Measurements from ENCODE around the gene LYZL2.

Gene LYZL2

DNA sequence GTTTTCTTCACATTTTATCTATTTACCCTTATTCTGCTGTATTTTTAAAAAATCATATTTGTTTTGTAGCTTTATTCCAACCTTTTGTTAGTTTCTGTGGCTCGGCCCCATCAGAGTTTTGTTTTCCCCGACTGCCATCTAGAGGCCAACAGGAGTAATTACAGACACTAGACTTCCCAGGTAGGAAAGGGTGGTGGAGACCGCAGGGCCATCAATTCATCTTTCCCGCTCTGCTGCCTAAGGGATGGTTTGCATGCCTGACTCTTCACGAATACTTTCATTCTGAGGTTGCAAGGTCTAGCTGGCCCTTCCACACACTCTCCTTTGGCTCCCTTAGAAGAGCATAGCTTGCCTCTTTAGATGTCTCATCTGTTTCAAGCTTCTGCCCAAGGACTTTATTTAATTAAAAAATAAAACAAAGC, 38.3 kb downstream of the LYZL2 start:
- DNase-seq (ENCODE audit: low read depth): no peak

DNA sequence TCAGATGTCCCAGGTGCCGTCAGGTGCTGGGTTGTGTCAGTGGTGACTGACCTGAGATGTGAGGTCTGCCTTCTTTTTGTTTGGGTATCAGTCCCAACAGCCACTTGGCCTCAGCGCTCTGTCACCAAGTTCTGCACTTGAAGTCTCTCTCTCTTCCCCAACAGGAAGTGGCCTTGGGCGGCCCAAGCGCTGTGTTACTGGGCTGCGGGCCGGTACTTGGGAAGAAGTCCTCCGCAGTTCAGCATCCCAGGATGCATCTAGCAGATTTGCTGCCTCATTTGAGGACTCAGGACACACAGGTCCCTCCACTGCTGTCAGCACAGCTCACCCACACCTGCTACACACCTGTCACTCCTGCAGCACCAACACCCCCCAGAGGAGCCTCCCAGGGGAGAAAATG, 40.1 kb downstream of the LYZL2 start:
- no peak for DNase-seq (ENCODE audit: low read depth)

DNA sequence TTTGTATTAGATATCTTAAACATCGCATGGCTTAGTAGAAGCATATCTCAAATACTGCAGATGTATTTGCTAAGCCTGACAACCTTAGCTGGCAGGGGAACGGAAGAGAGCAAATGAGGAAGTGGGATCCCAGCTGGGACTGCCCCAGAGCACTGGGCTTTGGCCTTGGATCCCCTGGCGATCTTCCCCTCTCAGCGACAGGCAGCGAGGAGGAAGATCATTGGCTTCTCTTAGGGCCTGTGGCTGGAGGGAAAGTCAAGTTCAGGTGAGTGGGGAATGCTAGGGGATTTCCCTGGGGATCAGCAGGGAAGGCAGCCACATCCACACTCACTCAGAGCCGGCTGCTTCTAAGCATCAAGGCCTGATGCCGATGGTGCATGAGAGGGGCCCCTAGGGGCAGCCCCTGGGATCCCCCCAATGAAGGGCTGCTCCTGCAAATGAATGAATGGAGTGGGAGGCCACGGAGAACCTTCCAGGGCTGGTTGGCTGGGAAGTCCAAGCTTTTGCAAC, 42.0 kb downstream of the LYZL2 start:
- DNase-seq (ENCODE audit: low read depth): no peak

DNA sequence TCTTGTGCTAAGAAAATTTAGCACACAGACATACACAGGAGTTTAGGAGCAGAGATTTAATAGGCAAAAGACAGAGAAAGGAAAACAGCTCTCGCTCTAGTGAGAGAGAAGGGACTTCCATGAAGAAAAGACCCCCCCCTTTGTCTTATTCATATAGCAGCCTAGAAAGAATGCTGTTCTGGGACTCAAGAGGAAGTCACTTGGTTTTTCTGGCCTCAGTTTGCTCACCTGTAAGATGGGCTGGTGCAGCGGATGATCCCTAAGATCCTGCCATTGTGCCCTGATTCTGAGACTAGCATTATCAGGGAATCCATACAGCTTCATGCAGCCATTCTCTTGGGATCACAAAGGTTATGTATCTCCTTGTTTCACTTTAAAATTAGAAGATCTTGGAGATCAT, 42.7 kb downstream of the LYZL2 start:
- DNase-seq (ENCODE audit: low read depth): no peak

DNA sequence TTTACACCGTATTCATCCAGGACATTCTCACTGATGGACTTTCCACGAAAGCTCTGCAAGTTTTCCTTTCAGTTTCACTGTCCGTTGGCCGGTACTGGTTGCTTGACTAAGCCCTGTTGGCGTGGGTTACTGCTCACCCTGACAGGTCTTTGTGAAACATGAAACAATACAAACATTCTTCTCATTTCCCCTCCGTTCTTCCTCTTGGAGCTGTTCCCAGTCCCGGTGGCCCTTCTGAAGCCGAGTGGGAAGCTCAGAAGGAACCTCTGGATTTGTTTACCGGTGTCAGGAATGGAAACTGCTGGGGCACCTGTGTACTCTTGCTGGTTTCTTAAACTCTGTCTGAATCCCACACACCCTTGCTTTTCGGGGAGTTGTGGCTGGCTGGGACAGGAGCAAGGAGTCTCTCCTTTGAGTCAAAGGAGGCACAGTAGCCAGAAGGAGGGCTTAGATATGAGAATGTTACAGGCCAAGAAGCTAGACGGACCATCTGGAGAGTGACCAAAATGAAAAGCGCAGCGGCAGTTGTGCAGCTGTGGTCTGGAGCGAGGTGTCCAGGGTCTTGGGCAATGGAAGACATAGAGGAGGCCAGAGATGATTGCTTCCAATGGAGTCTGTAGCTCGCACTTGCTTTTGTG, 45.7 kb downstream of the LYZL2 start:
- no peak for DNase-seq (ENCODE audit: low read depth)

DNA sequence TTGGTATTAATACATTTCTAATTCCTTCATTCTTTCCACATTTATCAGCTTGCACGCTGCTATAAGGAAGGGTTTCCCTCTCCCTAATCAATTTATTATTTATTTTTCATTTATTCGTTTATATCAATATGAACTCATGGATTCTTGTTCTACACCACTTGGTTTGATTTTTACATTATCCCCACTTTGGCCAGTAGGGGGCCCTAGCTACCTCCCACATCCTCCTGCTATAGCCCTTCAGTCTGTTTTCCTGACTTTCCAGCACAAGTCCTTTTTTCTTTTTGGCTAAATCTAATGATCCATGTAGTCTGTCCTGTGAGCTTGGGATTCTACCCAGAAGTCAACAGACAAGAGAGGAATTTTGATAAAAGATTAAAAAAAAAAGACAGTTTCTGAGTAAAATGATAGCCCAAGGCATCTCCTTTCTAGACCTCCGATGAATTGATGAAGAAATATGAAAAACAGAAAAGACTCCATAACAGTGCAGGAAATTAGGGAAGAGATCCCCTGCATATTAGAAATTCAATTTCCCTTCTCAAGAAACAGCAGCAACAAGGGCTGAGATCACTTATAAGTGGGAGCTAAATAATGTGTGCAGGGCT, 47.7 kb downstream of the LYZL2 start:
- no peak for DNase-seq (ENCODE audit: low read depth)

DNA sequence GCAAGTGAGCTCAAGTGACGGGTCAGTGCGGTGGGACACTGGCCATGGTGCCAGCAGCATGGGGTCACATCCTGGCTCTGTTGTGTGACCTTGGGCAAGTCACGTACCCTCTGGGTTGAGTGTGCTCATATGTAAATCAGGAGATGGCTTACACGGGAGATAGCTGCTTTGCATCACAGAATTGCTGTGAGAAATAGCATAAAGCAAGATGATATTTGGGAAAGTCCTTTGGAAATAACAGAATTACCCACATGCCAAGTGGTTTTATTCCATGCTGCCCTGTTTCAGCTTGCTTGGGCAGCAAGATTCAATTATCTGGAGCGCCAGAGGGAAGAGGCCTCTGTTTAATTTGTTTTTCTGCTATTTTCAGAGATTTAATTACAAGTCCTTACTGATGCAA, 48.9 kb downstream of the LYZL2 start:
- DNase-seq (ENCODE audit: low read depth): no peak

DNA sequence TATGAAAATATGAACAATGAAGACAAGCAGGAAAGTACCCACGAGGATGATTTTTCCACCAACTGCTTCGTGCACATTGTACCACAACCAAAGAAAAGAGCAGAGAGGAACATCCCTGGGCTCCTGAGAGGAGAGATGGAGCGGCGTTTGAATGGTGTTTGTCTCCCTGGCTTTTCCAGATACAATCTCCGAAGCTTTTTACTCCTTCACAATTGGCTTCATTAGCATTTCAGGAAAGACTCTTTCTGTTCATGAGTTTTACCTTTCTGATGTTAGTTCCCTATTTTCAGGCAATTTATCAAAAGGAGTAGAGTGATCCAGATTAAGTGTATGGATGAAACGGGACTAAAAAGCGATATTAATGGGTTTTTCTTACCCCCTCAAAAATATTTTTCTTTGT, 49.3 kb downstream of the LYZL2 start:
- DNase-seq (ENCODE audit: low read depth): no peak

DNA sequence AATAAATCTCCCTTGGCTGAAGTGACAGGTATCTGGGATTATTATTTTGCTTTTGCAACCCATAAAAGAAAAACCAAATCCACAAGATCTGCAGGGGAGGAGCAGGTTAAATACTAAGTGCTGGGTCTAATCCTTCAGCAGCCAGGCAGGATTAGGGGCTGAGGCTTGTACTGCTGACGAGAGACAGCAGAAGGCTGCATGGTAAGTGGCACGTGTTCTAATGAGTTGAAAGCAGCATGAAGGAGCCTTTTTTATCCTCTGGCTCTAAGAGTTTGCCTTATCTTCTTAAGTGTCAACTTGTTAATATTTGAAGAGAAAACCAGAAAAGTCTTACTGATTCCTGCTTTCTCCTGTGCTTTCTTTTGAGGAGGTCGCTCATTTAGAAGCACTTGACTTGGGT, 50.0 kb downstream of the LYZL2 start:
- no peak for DNase-seq (ENCODE audit: low read depth)

DNA sequence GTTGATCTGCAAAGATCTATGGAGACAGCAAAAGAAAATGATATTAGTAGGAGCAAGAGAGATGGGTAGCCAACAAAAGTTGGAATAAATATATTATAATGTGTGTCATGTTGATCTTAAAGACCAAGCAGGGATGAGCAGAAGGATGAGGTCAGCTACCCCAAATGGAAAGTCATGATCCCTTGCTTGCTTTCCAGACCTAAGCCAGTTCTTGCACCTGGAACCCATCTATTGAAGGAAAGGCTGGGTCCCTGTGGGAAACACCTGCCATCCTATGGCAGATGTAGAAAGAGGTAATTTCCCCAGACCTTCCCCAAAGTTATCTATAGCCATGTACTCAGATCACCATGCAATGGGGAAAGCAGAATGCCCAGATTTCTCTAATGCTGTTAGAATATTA, 52.5 kb downstream of the LYZL2 start:
- no peak for DNase-seq (ENCODE audit: low read depth)

DNA sequence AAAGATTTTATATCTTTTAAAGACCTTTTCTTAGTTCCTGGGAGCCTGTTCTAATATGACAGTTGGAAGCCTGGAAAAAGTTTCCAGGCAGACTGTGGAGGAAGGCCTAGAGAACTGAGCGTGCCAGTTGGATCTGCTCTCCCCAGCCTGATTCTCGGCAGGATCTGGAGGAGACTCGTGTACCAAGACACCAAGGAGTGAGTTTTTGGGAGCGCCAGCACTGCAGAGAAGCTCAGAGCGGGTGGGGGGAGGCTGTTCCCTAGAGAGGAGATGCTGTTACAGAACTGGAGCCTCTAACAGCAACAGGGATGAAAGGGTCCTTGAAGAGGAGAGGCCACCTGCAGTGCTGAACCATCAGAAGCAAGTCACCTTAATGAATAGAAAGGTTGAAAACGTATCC, 52.9 kb downstream of the LYZL2 start:
- no peak for DNase-seq (ENCODE audit: low read depth)

DNA sequence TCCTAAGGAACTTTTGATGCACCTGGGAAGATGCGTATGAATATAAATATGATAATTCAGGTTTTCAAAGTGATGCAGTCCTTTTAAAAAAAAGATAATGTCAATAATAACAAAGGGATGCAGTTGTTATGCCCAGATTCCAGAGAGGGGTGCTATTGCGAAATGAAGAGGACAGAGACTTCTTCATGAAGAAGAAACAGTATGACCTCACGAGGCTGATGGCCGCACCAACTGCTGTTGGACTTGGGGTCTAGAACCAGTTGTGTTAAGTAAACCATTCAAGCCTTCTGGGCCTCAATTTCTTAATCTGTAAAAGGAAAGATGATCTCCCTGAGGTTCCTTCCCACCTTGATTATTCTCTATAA, 55.1 kb downstream of the LYZL2 start:
- DNase-seq (ENCODE audit: low read depth): no peak

DNA sequence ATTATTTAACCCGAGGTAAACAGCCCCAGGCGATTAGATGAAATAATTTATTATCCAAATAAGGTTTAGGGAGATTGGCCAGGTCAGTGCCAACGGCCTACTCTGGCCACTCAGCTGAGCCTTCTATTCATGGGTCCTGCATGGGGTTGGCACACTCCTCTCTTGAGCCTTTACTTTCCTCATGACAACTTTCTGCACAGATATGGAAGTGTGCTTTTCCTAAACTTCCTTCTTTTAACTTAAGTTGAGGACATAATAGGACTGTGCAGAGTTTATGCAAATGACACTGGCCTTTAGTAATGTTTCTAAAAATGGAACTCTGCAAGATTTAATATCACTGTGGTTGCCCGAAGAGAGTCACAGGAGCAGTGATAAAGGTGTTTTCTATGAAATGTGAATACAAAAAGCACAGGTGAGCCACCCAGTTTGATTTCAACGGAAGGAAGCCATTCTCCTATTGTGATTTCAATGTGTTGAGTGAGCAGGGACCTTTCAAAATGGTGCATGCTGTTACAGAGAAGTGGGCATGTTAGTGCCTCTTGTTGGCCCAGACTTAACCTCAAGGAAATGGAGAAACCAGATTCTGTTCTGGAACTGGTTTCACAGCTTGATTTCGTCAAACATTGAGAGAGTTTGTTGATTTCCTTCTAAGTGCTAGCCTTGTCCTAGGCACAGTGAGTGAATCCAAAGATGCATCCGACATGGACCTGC, 55.7 kb downstream of the LYZL2 start:
- no peak for DNase-seq (ENCODE audit: low read depth)

DNA sequence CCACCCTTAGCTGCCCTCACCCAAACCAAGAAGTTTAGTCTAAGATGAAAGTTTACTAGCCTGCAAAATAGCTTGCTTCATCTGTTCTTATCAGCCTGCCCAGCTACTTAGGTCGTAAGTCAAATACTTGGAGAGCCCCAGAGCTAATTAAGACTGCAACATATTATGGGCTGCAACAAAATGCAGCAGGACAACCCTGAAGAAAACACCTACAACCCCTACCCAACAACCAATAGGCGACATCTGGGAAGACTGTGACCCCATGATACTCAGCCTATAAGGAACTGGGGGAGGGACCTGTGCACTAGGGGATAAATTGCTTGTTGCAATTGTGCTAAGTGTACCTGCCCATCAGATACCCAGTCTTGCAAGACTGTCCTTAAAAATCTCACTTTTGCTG, 64.1 kb downstream of the LYZL2 start:
- DNase-seq (ENCODE audit: low read depth): no peak

DNA sequence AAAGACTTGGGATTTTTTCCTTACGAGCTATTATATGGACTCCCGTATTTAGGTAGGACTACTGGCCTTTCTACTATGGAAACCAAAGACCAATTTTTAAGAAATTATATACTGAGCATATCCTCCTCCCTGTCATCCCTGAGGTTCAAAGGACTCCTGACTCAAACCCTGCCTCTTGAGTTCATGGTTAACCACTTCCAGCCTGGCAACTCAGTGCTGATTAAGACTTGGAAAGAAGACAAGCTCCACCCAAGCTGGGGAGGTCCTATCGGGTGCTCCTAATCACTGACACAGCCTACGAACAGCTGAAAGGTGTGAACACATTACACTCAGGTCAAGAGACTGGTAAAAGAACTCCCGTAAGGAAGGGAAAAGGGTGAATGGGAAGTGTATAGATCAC, 66.8 kb downstream of the LYZL2 start:
- DNase-seq (ENCODE audit: low read depth): no peak
